Measurements from ENCODE around the gene TSPYL1.

The TSPYL1 gene

DNA sequence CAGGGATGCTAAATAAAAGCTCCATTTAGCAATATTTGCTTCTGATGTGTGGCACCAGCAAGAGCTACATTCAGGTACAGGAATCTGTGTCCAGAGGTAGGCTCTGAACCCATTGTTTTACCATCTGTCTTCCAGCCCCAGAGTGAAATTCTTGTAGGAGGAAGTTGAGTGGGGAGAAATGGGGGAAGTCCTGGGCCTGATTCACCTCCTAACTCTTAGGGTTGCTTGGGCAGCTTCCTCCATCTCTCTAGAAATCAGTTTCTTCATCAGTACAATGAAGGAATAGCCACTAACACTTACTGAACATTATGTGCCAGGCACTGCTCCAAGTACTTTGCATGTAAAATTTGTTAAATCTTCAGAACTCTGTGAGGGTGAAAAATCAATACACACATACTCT is 35.1 kb upstream of the TSPYL1 start:
- no peak overlapping the region for H3K27ac ChIP-seq (ENCODE audit: low read depth, low read length)
- no peaks in the 10 kb centered on the region for H3K9me3 ChIP-seq (ENCODE audit: control insufficient read depth, insufficient read depth, low read length)
- no peak overlapping the region for H3K4me3 ChIP-seq (ENCODE audit: low read depth, low read length)
- H3K4me1 ChIP-seq (ENCODE audit: control insufficient read depth, insufficient read depth, low read length), result no peaks in the 10 kb centered on the region
- H3K9ac ChIP-seq (ENCODE audit: low read depth, low read length), result no peak overlapping the region
- no peaks in the 10 kb centered on the region for H3K36me3 ChIP-seq (ENCODE audit: control insufficient read depth, insufficient read depth, low read length)
- H3K27me3 ChIP-seq (ENCODE audit: control insufficient read depth, insufficient read depth, low read length), result no peaks in the 10 kb centered on the region

DNA sequence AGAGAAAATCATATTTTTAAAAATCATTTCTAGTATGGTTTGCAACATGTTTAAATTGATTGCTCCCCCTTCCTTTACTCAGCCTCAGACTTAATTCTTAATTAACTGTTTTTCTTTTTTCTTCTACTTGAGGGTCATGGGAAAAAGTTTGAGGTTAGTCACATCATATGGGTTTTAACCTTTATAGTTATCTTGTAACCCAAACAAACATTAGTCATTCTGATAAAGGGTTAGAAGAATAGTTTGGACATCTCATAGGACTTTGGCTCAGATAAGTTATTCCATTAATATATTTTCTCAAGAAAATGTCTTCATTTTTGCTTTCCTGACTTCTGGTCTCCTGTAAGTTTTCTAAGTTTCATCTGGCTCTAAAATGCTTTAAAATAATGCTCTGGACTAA is 34.5 kb upstream of the TSPYL1 start:
- Histone ChIP-seq H3K4me1 (ENCODE audit: control insufficient read depth, insufficient read depth, low read length) (no peaks in the 10 kb centered on the region), H3K27ac (ENCODE audit: low read depth, low read length) (no peak overlapping the region), H3K9ac (ENCODE audit: low read depth, low read length) (no peak overlapping the region), H3K27me3 (ENCODE audit: control insufficient read depth, insufficient read depth, low read length) (no peaks in the 10 kb centered on the region), H3K4me3 (ENCODE audit: low read depth, low read length) (no peak overlapping the region), H3K9me3 (ENCODE audit: control insufficient read depth, insufficient read depth, low read length) (no peaks in the 10 kb centered on the region), H3K36me3 (ENCODE audit: control insufficient read depth, insufficient read depth, low read length) (no peaks in the 10 kb centered on the region)

DNA sequence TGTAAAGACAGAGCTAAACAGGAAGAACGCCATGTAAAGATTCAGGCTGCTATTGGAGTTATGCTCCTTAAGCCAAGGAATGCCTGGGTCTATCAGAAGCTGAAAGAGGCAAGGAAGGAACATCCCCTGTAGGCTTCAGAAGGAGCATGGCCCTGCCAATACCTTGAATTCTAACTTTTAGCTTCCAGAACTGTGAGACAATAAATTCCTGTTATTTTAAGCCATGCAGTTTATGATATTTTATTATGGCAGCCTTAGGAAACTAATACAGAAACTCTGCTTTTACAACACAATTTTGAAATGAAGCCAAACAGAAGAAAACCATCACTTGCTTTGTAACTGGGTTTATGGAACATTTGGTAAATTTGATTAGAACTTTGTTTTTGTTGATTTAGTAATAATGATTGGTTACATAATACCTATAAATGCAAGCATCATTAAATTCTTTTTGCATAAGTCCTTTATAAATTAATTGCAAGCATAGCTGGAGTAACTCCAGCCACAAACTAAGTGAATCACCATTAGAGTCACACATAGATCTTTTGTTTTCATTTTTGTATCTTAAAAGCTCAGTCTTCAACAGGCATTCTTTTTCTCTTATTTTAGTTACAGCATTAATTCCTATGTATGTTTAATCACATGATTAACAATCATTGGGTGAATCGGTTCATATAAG is 33.5 kb upstream of the TSPYL1 start:
- H3K9ac ChIP-seq (ENCODE audit: low read depth, low read length), result no peak overlapping the region
- no peaks in the 10 kb centered on the region for H3K27me3 ChIP-seq (ENCODE audit: control insufficient read depth, insufficient read depth, low read length)
- no peak overlapping the region for H3K27ac ChIP-seq (ENCODE audit: low read depth, low read length)
- no peaks in the 10 kb centered on the region for H3K9me3 ChIP-seq (ENCODE audit: control insufficient read depth, insufficient read depth, low read length)
- H3K4me3 ChIP-seq (ENCODE audit: low read depth, low read length), result no peak overlapping the region
- H3K36me3 ChIP-seq (ENCODE audit: control insufficient read depth, insufficient read depth, low read length), result no peaks in the 10 kb centered on the region
- no peaks in the 10 kb centered on the region for H3K4me1 ChIP-seq (ENCODE audit: control insufficient read depth, insufficient read depth, low read length)

DNA sequence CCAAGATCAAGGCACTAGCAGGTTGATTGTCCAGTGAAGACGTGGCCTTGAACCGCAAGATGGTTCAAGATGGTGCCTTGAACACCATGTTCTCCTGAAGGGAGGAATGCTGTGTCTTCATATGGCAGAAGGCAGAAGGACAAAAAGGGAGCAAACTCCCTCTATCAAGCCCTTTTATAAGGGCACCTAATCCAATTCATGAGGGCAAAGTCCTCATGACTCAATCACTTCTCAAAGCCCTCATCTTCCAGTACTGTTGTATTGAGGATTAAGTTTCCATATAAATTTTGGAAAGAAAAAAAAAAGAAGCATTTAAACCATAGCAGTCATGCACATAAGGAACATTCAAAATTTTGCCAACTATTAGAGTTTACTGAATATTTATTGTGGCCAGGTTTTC is 29.9 kb upstream of the TSPYL1 start:
- Histone ChIP-seq H3K27me3 (ENCODE audit: control insufficient read depth, insufficient read depth, low read length) (no peaks in the 10 kb centered on the region), H3K9ac (ENCODE audit: low read depth, low read length) (no peak overlapping the region), H3K27ac (ENCODE audit: low read depth, low read length) (no peak overlapping the region)

DNA sequence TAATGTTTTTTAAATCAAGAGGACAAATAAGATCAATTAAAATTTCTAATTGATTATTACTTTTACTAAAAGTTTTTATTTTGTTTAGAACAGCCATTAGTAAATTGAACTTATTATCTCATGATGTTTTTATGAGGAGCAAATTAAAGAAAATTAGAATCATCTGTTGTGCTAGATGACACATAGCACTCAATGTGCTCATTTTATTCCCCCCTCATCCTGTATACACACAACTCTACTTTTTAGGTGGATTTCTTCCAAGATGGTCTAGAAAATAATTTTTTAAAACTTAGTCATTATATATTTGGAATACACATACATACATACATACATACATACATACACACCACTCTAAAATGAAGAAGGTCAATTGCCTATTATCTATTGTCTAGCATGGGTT is 29.3 kb upstream of the TSPYL1 start:
- no peak overlapping the region for H3K27ac ChIP-seq (ENCODE audit: low read depth, low read length)
- H3K4me3 ChIP-seq (ENCODE audit: low read depth, low read length), result no peak overlapping the region
- H3K9ac ChIP-seq (ENCODE audit: low read depth, low read length), result no peak overlapping the region
- H3K27me3 ChIP-seq (ENCODE audit: control insufficient read depth, insufficient read depth, low read length), result no peaks in the 10 kb centered on the region
- no peaks in the 10 kb centered on the region for H3K9me3 ChIP-seq (ENCODE audit: control insufficient read depth, insufficient read depth, low read length)
- no peaks in the 10 kb centered on the region for H3K4me1 ChIP-seq (ENCODE audit: control insufficient read depth, insufficient read depth, low read length)
- H3K36me3 ChIP-seq (ENCODE audit: control insufficient read depth, insufficient read depth, low read length), result no peaks in the 10 kb centered on the region

More for the DNA sequence above, 29.9 kb upstream of the TSPYL1 start:
- H3K36me3 ChIP-seq (ENCODE audit: control insufficient read depth, insufficient read depth, low read length), result no peaks in the 10 kb centered on the region
- H3K4me1 ChIP-seq (ENCODE audit: control insufficient read depth, insufficient read depth, low read length), result no peaks in the 10 kb centered on the region
- no peak overlapping the region for H3K4me3 ChIP-seq (ENCODE audit: low read depth, low read length)
- H3K9me3 ChIP-seq (ENCODE audit: control insufficient read depth, insufficient read depth, low read length), result no peaks in the 10 kb centered on the region

DNA sequence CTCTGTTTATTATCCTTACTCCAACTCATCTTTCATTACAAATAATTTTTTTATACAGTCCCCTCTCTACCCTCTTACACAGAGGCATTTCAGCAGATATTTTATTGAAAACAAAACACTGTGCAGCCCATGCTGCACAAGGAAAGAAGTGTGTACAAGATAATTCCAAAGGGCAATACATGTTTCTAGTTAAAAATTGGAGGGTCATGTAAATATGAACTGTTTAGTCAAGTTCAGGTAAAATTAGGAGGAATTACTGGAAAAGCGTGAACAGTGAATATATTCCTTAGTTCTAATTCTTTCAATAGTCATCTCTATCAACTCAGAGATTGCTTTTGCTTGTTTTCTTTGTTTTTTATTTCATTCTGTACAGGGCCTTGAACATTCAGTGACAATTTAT is 27.9 kb upstream of the TSPYL1 start:
- Histone ChIP-seq H3K4me1 (ENCODE audit: control insufficient read depth, insufficient read depth, low read length) (no peaks in the 10 kb centered on the region), H3K36me3 (ENCODE audit: control insufficient read depth, insufficient read depth, low read length) (no peaks in the 10 kb centered on the region), H3K27me3 (ENCODE audit: control insufficient read depth, insufficient read depth, low read length) (no peaks in the 10 kb centered on the region), H3K9ac (ENCODE audit: low read depth, low read length) (no peak overlapping the region), H3K4me3 (ENCODE audit: low read depth, low read length) (no peak overlapping the region), H3K27ac (ENCODE audit: low read depth, low read length) (no peak overlapping the region), H3K9me3 (ENCODE audit: control insufficient read depth, insufficient read depth, low read length) (no peaks in the 10 kb centered on the region)

DNA sequence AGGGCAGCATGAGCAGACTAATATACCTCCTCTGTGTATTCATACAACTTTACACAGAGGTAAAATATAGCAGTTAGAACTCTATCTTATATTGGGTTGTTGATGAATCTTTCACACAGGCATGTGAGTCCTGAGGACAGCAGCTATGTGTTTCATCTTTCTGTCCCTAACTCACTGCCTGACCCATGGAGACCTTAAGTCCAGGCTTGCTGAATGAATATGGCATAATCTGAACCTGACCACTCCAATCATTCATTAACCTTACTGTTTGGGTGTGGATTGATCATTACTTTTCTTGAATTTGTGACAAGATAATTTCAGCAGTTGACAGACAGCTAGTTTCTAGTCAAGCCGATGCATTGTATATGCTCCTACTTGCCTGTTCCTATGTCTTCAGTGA is 27.3 kb upstream of the TSPYL1 start:
- Histone ChIP-seq H3K4me3 (ENCODE audit: low read depth, low read length) (no peak overlapping the region), H3K4me1 (ENCODE audit: control insufficient read depth, insufficient read depth, low read length) (no peaks in the 10 kb centered on the region), H3K9me3 (ENCODE audit: control insufficient read depth, insufficient read depth, low read length) (no peaks in the 10 kb centered on the region), H3K27me3 (ENCODE audit: control insufficient read depth, insufficient read depth, low read length) (no peaks in the 10 kb centered on the region), H3K27ac (ENCODE audit: low read depth, low read length) (no peak overlapping the region), H3K9ac (ENCODE audit: low read depth, low read length) (no peak overlapping the region), H3K36me3 (ENCODE audit: control insufficient read depth, insufficient read depth, low read length) (no peaks in the 10 kb centered on the region)

DNA sequence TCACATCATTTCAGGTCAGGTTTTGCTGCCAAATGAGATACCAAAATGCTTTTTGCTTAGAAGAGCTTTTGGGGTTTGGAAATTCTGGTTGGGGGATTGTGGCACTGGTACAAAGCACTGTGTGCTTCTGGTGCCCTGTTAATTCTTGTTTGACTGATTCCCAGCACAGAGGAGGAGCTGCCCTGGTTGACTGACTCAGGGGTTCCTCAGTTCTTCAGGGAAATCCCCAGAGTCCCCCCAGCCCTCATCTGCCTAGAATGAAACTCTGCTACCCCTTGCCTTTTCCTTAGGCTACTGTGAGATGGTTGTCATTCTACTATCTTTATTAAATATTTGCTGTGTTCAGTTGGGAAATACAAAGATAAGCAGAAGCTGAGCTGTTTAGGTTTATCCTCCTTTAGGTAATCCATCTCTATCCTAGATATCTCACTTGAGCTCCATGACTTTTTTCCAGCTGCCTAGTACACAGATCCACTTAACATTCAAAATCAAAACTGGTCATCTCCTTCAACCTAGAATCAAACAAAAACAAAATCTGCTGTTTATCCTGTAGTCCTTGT is 24.9 kb upstream of the TSPYL1 start:
- H3K4me3 ChIP-seq (ENCODE audit: low read depth, low read length), result no peak overlapping the region
- H3K27me3 ChIP-seq (ENCODE audit: control insufficient read depth, insufficient read depth, low read length), result no peaks in the 10 kb centered on the region
- H3K36me3 ChIP-seq (ENCODE audit: control insufficient read depth, insufficient read depth, low read length), result no peaks in the 10 kb centered on the region
- no peaks in the 10 kb centered on the region for H3K9me3 ChIP-seq (ENCODE audit: control insufficient read depth, insufficient read depth, low read length)
- H3K9ac ChIP-seq (ENCODE audit: low read depth, low read length), result no peak overlapping the region
- no peaks in the 10 kb centered on the region for H3K4me1 ChIP-seq (ENCODE audit: control insufficient read depth, insufficient read depth, low read length)
- no peak overlapping the region for H3K27ac ChIP-seq (ENCODE audit: low read depth, low read length)

DNA sequence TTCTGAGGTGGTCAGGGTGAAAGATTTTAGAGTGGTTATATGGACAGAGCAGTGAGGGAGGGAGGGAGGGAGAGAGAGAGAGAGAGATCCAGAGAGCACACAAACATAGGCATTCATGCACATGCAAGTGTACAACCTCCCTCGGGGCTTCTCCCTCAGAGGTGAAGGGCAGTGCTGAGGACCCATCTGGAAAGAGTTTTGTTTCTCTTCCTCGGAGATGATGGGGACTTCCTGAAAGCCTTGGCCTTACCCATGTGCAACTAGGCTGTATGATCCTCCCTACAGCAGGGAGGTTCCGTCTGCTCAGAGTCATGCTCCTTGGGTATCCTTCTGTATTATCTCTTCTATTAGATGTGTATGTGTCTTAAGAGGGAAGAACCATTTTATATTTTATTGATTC is 21.4 kb upstream of the TSPYL1 start:
- H3K27me3 ChIP-seq (ENCODE audit: control insufficient read depth, insufficient read depth, low read length), result no peaks in the 10 kb centered on the region

DNA sequence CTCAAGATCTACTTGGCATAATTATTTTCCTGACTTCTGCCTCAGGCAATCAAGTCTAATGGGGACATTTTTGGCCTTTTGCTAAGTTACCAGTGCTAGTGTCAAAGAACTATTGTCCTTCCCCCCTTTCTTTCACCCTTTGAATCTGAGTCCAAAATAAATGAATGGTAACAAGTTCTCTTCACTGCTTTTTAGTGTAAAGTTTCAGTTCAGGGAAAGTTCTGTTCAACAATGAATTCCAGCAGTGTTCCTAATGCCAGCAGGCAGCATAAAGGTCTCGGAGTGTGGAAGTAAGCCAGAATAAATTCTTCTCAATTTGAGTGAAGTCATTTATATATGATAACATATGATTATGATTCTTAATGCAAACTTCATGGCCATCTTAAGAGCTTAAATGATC is 20.8 kb upstream of the TSPYL1 start:
- Histone ChIP-seq H3K36me3 (ENCODE audit: control insufficient read depth, insufficient read depth, low read length) (no peaks in the 10 kb centered on the region), H3K4me1 (ENCODE audit: control insufficient read depth, insufficient read depth, low read length) (no peaks in the 10 kb centered on the region), H3K27me3 (ENCODE audit: control insufficient read depth, insufficient read depth, low read length) (no peaks in the 10 kb centered on the region), H3K4me3 (ENCODE audit: low read depth, low read length) (no peak overlapping the region), H3K9ac (ENCODE audit: low read depth, low read length) (no peak overlapping the region), H3K27ac (ENCODE audit: low read depth, low read length) (no peak overlapping the region), H3K9me3 (ENCODE audit: control insufficient read depth, insufficient read depth, low read length) (no peaks in the 10 kb centered on the region)

More for the DNA sequence above, 21.4 kb upstream of the TSPYL1 start:
- H3K9me3 ChIP-seq (ENCODE audit: control insufficient read depth, insufficient read depth, low read length), result no peaks in the 10 kb centered on the region
- H3K4me1 ChIP-seq (ENCODE audit: control insufficient read depth, insufficient read depth, low read length), result no peaks in the 10 kb centered on the region
- H3K4me3 ChIP-seq (ENCODE audit: low read depth, low read length), result no peak overlapping the region
- H3K9ac ChIP-seq (ENCODE audit: low read depth, low read length), result no peak overlapping the region
- H3K27ac ChIP-seq (ENCODE audit: low read depth, low read length), result no peak overlapping the region
- no peaks in the 10 kb centered on the region for H3K36me3 ChIP-seq (ENCODE audit: control insufficient read depth, insufficient read depth, low read length)

DNA sequence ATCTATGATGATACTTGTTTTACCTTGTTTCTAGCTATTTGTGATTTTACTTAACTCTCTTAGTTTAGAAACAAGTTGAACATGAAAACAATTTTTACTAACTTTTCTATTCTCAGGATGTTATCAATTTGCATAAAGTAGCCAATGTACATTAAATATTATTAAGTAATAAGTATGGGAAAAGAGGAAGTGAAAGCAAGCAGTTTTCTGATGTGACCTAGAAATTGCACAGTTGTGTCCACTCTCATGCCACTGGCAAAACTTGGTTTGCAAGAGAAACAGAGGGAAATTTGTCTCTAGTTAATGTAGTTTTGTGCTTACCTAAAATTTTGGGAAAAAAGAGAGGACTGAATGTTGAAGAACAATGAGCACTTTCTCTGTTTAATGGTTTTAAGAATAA is 19.2 kb upstream of the TSPYL1 start:
- no peaks in the 10 kb centered on the region for H3K9me3 ChIP-seq (ENCODE audit: control insufficient read depth, insufficient read depth, low read length)
- no peaks in the 10 kb centered on the region for H3K4me1 ChIP-seq (ENCODE audit: control insufficient read depth, insufficient read depth, low read length)
- H3K27me3 ChIP-seq (ENCODE audit: control insufficient read depth, insufficient read depth, low read length), result no peaks in the 10 kb centered on the region
- H3K27ac ChIP-seq (ENCODE audit: low read depth, low read length), result no peak overlapping the region
- no peaks in the 10 kb centered on the region for H3K36me3 ChIP-seq (ENCODE audit: control insufficient read depth, insufficient read depth, low read length)
- H3K9ac ChIP-seq (ENCODE audit: low read depth, low read length), result no peak overlapping the region
- no peak overlapping the region for H3K4me3 ChIP-seq (ENCODE audit: low read depth, low read length)
